ENCODE results near the gene PTCH1. TPM values are rescaled to one million over a fixed set of nuclear protein-coding genes. Genes with fewer than 3 reads are reported as not detected.

The PTCH1 gene
- total RNA-seq, 1 experiment from 2014 or later: 15.2 TPM

DNA sequence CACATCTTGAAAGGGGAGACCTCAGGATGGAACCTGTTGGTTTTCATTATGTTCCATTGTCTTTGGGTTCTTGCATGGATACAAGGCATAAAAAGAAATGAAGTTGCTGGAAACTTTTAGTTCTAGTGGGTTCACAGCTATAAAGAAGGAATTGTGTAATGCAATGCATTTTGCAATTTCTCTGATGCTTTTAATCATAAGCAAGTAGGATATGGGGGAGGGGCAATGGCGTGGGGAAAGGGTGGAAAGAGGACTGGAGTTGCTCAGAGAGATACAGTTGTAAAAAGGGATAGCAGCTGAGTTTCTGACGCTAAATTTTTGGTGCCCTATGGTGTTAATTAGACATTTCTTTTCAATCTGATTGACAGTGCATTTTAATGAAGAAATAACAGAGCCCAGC is 110.7 kb downstream of the PTCH1 start:
- peaks cover 8 to 9% of the 10 kb centered on the region in 2 experiments; a peak in 2 of 4 replicates for H3K4me1 ChIP-seq (ENCODE audit: control insufficient read depth in 1 of 2, insufficient read depth in 2 of 2, low read length in 2 of 2)
- DNase-seq (ENCODE audit: low read depth, low spot score) (no peak), ATAC-seq (no peak)
- no peak overlapping the region for H2AFZ ChIP-seq (ENCODE audit: low read depth, low read length, poor library complexity, severe bottlenecking)
- TF ChIP-seq, protein P1, sequence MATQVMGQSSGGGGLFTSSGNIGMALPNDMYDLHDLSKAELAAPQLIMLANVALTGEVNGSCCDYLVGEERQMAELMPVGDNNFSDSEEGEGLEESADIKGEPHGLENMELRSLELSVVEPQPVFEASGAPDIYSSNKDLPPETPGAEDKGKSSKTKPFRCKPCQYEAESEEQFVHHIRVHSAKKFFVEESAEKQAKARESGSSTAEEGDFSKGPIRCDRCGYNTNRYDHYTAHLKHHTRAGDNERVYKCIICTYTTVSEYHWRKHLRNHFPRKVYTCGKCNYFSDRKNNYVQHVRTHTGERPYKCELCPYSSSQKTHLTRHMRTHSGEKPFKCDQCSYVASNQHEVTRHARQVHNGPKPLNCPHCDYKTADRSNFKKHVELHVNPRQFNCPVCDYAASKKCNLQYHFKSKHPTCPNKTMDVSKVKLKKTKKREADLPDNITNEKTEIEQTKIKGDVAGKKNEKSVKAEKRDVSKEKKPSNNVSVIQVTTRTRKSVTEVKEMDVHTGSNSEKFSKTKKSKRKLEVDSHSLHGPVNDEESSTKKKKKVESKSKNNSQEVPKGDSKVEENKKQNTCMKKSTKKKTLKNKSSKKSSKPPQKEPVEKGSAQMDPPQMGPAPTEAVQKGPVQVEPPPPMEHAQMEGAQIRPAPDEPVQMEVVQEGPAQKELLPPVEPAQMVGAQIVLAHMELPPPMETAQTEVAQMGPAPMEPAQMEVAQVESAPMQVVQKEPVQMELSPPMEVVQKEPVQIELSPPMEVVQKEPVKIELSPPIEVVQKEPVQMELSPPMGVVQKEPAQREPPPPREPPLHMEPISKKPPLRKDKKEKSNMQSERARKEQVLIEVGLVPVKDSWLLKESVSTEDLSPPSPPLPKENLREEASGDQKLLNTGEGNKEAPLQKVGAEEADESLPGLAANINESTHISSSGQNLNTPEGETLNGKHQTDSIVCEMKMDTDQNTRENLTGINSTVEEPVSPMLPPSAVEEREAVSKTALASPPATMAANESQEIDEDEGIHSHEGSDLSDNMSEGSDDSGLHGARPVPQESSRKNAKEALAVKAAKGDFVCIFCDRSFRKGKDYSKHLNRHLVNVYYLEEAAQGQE (IDR thresholded peaks at IDR 0.05; ENCODE audit: low read depth): no peak
- TF ChIP-seq EGR1 (IDR thresholded peaks at IDR 0.05; ENCODE audit: low read depth): no peak
- no peak for TF ChIP-seq JUND (IDR thresholded peaks at IDR 0.05)
- TF ChIP-seq, protein P2, sequence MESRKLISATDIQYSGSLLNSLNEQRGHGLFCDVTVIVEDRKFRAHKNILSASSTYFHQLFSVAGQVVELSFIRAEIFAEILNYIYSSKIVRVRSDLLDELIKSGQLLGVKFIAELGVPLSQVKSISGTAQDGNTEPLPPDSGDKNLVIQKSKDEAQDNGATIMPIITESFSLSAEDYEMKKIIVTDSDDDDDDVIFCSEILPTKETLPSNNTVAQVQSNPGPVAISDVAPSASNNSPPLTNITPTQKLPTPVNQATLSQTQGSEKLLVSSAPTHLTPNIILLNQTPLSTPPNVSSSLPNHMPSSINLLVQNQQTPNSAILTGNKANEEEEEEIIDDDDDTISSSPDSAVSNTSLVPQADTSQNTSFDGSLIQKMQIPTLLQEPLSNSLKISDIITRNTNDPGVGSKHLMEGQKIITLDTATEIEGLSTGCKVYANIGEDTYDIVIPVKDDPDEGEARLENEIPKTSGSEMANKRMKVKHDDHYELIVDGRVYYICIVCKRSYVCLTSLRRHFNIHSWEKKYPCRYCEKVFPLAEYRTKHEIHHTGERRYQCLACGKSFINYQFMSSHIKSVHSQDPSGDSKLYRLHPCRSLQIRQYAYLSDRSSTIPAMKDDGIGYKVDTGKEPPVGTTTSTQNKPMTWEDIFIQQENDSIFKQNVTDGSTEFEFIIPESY (IDR thresholded peaks at IDR 0.05; ENCODE audit: extremely low read depth, insufficient replicate concordance, low read length): no peak
- TF ChIP-seq SP1 (IDR thresholded peaks at IDR 0.05; ENCODE audit: low read depth): no peak
- no peak for TF ChIP-seq POLR2AphosphoS5 (IDR thresholded peaks at IDR 0.05; ENCODE audit: low read depth, low read length)
- no peak for TF ChIP-seq ZNF274 (IDR thresholded peaks at IDR 0.05; ENCODE audit: low read depth, low read length)
- TF ChIP-seq, protein P3, sequence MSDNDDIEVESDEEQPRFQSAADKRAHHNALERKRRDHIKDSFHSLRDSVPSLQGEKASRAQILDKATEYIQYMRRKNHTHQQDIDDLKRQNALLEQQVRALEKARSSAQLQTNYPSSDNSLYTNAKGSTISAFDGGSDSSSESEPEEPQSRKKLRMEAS (IDR thresholded peaks at IDR 0.05): no peak
- TF ChIP-seq, protein P4, sequence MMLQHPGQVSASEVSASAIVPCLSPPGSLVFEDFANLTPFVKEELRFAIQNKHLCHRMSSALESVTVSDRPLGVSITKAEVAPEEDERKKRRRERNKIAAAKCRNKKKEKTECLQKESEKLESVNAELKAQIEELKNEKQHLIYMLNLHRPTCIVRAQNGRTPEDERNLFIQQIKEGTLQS (IDR thresholded peaks at IDR 0.05): no peak
- no peaks in the 10 kb centered on the region for H4K20me1 ChIP-seq (ENCODE audit: insufficient read depth)
- no peak overlapping the region for H3K4me3 ChIP-seq (replicated peaks in 1 of 2; ENCODE audit: low read depth in 1 of 2, low read length in 2 of 2)
- intact Hi-C loops (cut with micrococcal nuclease): no loop called here
- no peaks in the 10 kb centered on the region for H3K9me3 ChIP-seq (ENCODE audit: control insufficient read depth in 1 of 2, insufficient read depth in 1 of 2, low read depth in 1 of 2, low read length in 2 of 2)
- no peak overlapping the region for H3K4me2 ChIP-seq (ENCODE audit: low read length)
- no peaks in the 10 kb centered on the region for H3K36me3 ChIP-seq (ENCODE audit: control insufficient read depth in 1 of 2, insufficient read depth in 2 of 2, low read length in 2 of 2)
- H3K27me3 ChIP-seq (ENCODE audit: insufficient read depth, low read length): no peaks in the 10 kb centered on the region
- H3K27ac ChIP-seq (ENCODE audit: low read depth, low read length): no peak overlapping the region
- ChIA-PET POLR2A (no interaction called here), CTCF (no interaction called here), RAD21 (ENCODE audit: low non-redundant PET in 1 of 2, low total read pairs in 2 of 2, uncharacterized antibody in 2 of 2, unreplicated experiment in 2 of 2) (interaction anchor here in 1 of 2 experiments (0.5 kb wide), 1 partner anchor 811 kb away, joined by 3 read pairs; no protein-coding TSS in a partner anchor)
- H3K9ac ChIP-seq (ENCODE audit: low read length): no peak overlapping the region
- BruUV-seq (replicated peaks): no TSS peak
- H3K79me2 ChIP-seq (ENCODE audit: insufficient read depth, low read length): no peaks in the 10 kb centered on the region
- no peaks in the 10 kb centered on the region for H3K9me2 ChIP-seq (ENCODE audit: insufficient read depth)

Measured in HCT116 (cell line).